HL-60/S4 treated with phorbol 12-myristate 13-acetate at 8.2 ng/mL for 4 days and 3 days (cell line): ENCODE data around the gene COL18A1.
"Not testable (repeated sequence)": the region's sequence is repeated elsewhere in the genome, so short reads cannot be mapped to it uniquely, and the experiment has no call there.

Experiments used
- in situ Hi-C: fragments of 300-500 bp; cut with MboI; formaldehyde crosslinking; loops from 2 replicates; pipeline ENCODE4 v1.15.0; 2022; ENCODE audit warnings: low sequenced_read_pairs

Gene COL18A1

GRCh38 chr21:45424854-45425795 is 20.2 kb downstream of the COL18A1 start:
- in situ Hi-C loops = no loop called here

- in situ Hi-C loops = no loop called here
Observed at GRCh38 chr21:45427331-45428271, 22.6 kb downstream of the COL18A1 start.

- in situ Hi-C loops = no loop called here
Observed at GRCh38 chr21:45428534-45428933, 23.6 kb downstream of the COL18A1 start.

- in situ Hi-C loops = no loop called here
Observed at GRCh38 chr21:45429221-45430175, 24.5 kb downstream of the COL18A1 start.

GRCh38 chr21:45430521-45431501 is 25.8 kb downstream of the COL18A1 start:
- in situ Hi-C loops = no loop called here

DNA sequence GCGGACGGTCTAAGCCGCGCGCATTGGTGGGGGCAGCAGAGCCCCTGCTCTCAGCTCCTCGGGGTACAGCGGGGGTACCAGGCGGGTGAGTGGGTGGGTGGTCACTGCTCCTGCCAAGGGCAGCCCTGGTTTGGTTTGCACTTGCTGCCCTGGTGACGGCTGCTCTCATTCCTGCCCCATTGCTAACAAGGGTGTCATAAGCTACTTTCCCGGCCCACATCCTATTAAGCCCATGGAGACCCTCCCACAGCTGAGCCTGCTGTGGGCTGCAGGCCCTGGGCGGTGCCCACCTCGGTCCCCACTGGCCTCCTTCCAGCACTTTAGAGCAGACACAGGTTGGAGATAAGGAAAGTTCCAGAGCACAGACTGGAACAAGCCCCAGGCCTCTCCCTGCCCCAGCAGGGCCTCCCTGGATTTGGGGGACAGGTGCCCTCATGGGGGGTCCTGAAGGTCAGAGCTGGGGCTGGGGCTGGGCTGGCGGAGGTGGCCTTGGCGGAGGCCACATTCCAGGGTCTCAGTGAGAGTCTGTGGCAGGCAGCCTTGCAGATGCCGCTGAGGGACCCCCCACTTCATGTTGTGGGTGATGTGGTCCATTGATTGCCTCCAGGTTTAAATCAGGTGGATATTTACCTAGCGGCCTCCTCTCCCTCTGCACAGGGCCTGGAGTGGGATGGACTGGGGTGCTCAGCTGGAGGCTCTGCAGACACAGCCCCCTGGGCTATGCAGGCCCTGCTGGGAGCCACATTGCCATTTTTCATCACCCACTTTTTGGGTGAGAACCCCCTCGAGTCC is 27.0 kb downstream of the COL18A1 start:
- in situ Hi-C loops = no loop called here

DNA sequence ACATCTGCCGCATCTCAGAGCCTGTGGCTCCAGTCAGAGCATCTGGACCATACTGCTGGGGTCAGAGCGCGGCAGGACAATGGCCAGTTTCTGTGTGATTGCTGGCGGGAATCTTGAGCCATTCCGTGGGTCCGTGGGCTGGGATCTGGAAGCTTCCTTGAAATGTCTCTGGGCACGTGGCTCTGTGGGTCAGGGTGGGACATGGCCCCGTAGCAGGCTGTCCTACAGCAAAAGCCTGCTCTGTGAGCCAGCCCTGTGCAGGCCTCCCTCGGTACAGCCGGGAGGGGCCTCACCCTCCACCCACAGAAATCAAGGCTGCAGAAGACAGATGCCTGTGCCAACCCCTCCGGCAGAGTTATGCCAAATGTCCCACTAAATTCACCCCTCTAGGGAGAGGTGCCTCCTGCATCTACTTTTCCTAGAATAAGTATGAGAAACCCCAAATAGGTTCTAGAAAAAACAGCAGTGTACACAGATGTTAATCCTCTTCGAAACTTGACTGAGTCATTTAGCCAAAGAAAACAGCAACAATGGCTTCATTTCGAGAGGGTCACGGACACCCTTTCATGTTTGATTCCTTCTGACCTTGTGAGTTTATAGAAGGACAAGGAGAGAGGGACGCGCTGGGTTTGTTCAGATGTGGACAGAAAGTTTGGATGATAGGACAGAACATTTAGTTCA is 27.8 kb downstream of the COL18A1 start:
- in situ Hi-C loops = no loop called here

DNA sequence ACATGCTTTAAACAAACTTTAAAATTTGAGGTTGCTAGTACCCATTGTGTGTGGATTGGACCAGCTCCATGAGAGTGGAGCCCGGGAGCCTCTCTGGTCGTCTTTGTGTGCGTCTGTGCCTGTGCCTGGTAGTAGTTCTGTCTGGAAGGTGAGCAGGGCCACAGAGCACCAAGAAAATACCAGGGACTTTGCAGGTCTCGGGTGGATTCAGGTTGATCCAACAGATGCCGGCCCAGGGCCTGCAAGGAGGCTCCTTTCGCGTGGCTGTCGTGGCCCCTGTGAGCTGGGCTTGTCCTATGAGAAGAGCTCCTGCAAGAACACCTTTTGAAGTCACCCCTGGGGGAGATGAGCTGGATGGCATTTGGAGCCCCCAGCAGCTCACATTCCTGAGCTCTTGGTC is 28.3 kb downstream of the COL18A1 start:
- in situ Hi-C loops = no loop called here

GRCh38 chr21:45433911-45434644 is 29.1 kb downstream of the COL18A1 start:
- in situ Hi-C loops = no loop called here

GRCh38 chr21:45434645-45435217 is 29.8 kb downstream of the COL18A1 start:
- in situ Hi-C loops = no loop called here

- in situ Hi-C loops = no loop called here
Observed at GRCh38 chr21:45435405-45435981, 30.5 kb downstream of the COL18A1 start.

DNA sequence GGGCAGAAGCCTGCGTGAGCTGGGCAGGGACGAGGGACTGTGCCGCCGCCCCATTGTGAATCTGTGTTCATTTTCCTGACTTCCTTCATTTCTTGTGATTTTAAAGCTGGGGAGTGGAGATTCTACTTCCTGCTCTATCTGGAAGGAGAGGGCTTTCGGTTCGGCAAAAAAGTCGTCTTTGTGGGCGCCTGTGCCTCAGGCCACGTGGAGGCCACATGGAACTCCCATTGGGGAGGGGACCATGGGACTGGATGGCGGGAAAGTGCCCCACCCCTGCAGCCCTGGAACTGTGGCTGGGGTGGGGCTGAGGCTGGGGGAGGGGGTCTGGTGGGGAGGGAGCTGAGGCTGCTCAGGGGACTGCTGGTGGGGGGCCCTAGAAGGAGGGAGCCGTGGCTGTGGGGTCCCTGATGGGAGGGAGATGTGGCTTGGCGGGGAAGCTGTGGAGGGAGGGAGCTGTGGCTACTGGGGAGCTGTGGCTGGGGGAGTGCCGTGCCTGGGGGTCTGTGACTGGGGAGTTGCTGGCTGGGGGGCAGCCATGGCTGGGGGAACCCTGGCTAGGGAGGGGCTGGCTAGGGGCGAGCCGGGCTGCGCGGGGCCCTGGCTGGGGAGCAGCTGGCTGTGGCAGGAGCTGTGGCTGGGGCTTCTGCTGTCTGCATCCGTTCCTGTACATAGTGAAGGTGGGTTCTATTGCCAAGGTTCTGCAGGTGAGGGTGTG is 31.5 kb downstream of the COL18A1 start:
- in situ Hi-C loops = no loop called here

DNA sequence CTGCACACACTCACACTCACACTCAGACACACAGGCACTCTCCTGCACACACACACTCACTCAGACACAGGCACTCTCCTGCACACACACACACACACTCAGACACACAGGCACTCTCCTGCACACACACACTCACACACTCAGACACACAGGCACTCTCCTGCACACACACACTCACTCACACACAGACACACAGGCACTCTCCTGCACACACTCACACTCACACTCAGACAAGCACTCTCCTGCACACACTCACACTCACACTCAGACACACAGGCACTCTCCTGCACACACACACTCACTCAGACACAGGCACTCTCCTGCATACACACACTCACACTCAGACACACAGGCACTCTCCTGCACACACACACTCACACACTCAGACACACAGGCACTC is 32.9 kb downstream of the COL18A1 start:
- in situ Hi-C loops = not testable (repeated sequence)

- in situ Hi-C loops = no loop called here
Observed at GRCh38 chr21:45438391-45439145, 33.6 kb downstream of the COL18A1 start.
